ENCODE measurements around the gene IL34.

The IL34 gene

GRCh38 chr16:70709457-70709856 lies 63.1 kb downstream of the IL34 start:
- no peaks in the 10 kb centered on the region for H3K36me3 ChIP-seq (ENCODE audit: control insufficient read depth, insufficient read depth, low read length)
- no peaks in the 10 kb centered on the region for H3K27me3 ChIP-seq (ENCODE audit: control insufficient read depth, insufficient read depth, low read length)
- no peak overlapping the region for H3K27ac ChIP-seq (ENCODE audit: low read depth, low read length)
- no peak overlapping the region for H3K9ac ChIP-seq (ENCODE audit: low read length)
- no peak overlapping the region for H3K4me3 ChIP-seq (ENCODE audit: low read depth, low read length)
- H3K9me3 ChIP-seq (ENCODE audit: control insufficient read depth, insufficient read depth, low read depth, low read length): no peaks in the 10 kb centered on the region
- peaks cover 45% of the 10 kb centered on the region for H3K4me1 ChIP-seq (ENCODE audit: control insufficient read depth, insufficient read depth, low read length)

- H3K27ac ChIP-seq (ENCODE audit: low read depth, low read length): no peak overlapping the region
- H3K4me1 ChIP-seq (ENCODE audit: control insufficient read depth, insufficient read depth, low read length): peaks cover 50% of the 10 kb centered on the region
- H3K36me3 ChIP-seq (ENCODE audit: control insufficient read depth, insufficient read depth, low read length): no peaks in the 10 kb centered on the region
- H3K27me3 ChIP-seq (ENCODE audit: control insufficient read depth, insufficient read depth, low read length): no peaks in the 10 kb centered on the region
- no peak overlapping the region for H3K9ac ChIP-seq (ENCODE audit: low read length)
- H3K9me3 ChIP-seq (ENCODE audit: control insufficient read depth, insufficient read depth, low read depth, low read length): no peaks in the 10 kb centered on the region
- no peak overlapping the region for H3K4me3 ChIP-seq (ENCODE audit: low read depth, low read length)
Measured at GRCh38 chr16:70709942-70710341, 63.6 kb downstream of the IL34 start.

All from HUES6 (cell line).